Vagina (tissue), 2 donors: Measurements from ENCODE around the gene PTCH2. TPM values are rescaled to one million over a fixed set of nuclear protein-coding genes. Genes with fewer than 3 reads are reported as not detected.
"Not testable (repeated sequence)": the region's sequence is repeated elsewhere in the genome, so short reads cannot be mapped to it uniquely, and the experiment has no call there.

ENCODE experiments used
- DNase-seq, 2 donors: peaks; one replicate each; pipeline ENCODE4 v3.0.0-alpha.2; 2017; ENCODE audit errors: extremely low spot score in 2 of 2
- H3K27ac ChIP-seq: fragments of 200-600 bp; sonication (generic); one replicate; pipeline ENCODE4 v1.5.1; 2019
- H3K27me3 ChIP-seq: fragments of 200-600 bp; sonication (generic); one replicate; pipeline ENCODE4 v1.5.1; 2019
- H3K36me3 ChIP-seq, 2 donors: fragments of 200-600 bp; sonication (generic); one replicate each; pipeline ENCODE4 v1.5.1; 2017 to 2019
- H3K4me1 ChIP-seq: fragments of 200-600 bp; sonication (generic); one replicate; pipeline ENCODE4 v1.5.1; 2019
- H3K4me3 ChIP-seq, 2 donors: fragments of 200-600 bp; sonication (generic); 1 replicate in 1 of 2; 2 replicates in 1 of 2; pipeline ENCODE4 v1.5.1; 2016 to 2019
- H3K9me3 ChIP-seq: fragments of 200-600 bp; sonication (generic); one replicate; pipeline ENCODE4 v1.5.1; 2019
- CTCF ChIP-seq, 3 experiments: fragments of 450-650 bp in 2 of 3; fragments of 200-600 bp in 1 of 3; sonication (generic) in 1 of 3; IDR thresholded peaks; one replicate each; pipeline ENCODE4 v1.5.1; 2017 to 2019; ENCODE audit warnings: antibody characterized with exemption in 3 of 3, mild to moderate bottlenecking in 2 of 3, moderate library complexity in 2 of 3
- POLR2A ChIP-seq, 2 donors: fragments of 450-650 bp; IDR thresholded peaks; one replicate each; pipeline ENCODE4 v1.6.1; 2017; ENCODE audit warnings: antibody characterized with exemption in 2 of 2, mild to moderate bottlenecking in 2 of 2, moderate library complexity in 2 of 2
- POLR2AphosphoS5 ChIP-seq, 2 donors: sonication (generic); formaldehyde crosslinking; IDR thresholded peaks; one replicate each; pipeline ENCODE4 v1.9.0; 2017; ENCODE audit warnings: antibody characterized with exemption in 2 of 2, mild to moderate bottlenecking in 2 of 2, low read depth in 1 of 2; ENCODE audit not compliant: insufficient read depth in 1 of 2
- intact Hi-C: fragments of 100-400 bp; cut with DNase I; formaldehyde crosslinking; loops from one replicate; pipeline ENCODE4 v1.15.1; 2023
- total RNA-seq: library from RNA; depleted of rRNA; stranded (reverse); fragments of >200 nt; gene quantifications from one replicate; pipeline ENCODE4 v1.2.3, GENCODE V29; 2016

PTCH2 gene
- total RNA-seq, 1 donor from 2014 or later: 0.98 TPM

GRCh38 chr1:44819196-44819607 is 23.9 kb downstream of the PTCH2 start:
- intact Hi-C loops: no loop called here
- H3K4me3 ChIP-seq: peak overlapping the region; percentile 54 to 57
- no peak for TF ChIP-seq POLR2AphosphoS5 (IDR thresholded peaks at IDR 0.05; ENCODE audit: insufficient read depth in 1 of 2, low read depth in 1 of 2)
- TF ChIP-seq POLR2A (IDR thresholded peaks at IDR 0.05): no peak
- no peak for TF ChIP-seq CTCF (IDR thresholded peaks at IDR 0.05)
- no peak for DNase-seq
- no peaks in the 10 kb centered on the region for H3K9me3 ChIP-seq
- H3K27me3 ChIP-seq: no peaks in the 10 kb centered on the region
- H3K27ac ChIP-seq: peak overlapping the region; percentile 94
- H3K36me3 ChIP-seq: no peaks in the 10 kb centered on the region
- H3K4me1 ChIP-seq: peaks cover 29% of the 10 kb centered on the region

- peaks cover 41% of the 10 kb centered on the region for H3K4me1 ChIP-seq
- H3K4me3 ChIP-seq: no peak overlapping the region
- H3K27ac ChIP-seq: peak overlapping the region; percentile 94
- H3K9me3 ChIP-seq: no peaks in the 10 kb centered on the region
- no peaks in the 10 kb centered on the region for H3K36me3 ChIP-seq
- intact Hi-C loops: no loop called here
- DNase-seq: no peak
- TF ChIP-seq POLR2AphosphoS5 (IDR thresholded peaks at IDR 0.05; ENCODE audit: insufficient read depth in 1 of 2, low read depth in 1 of 2) (no peak), POLR2A (IDR thresholded peaks at IDR 0.05) (no peak), CTCF (IDR thresholded peaks at IDR 0.05) (no peak)
- no peaks in the 10 kb centered on the region for H3K27me3 ChIP-seq
Observed at GRCh38 chr1:44817771-44818495, 25.1 kb downstream of the PTCH2 start.

GRCh38 chr1:44817307-44817706 is 25.7 kb downstream of the PTCH2 start:
- intact Hi-C loops: no loop called here
- Histone ChIP-seq H3K27ac (peak overlapping the region; percentile 16), H3K9me3 (no peaks in the 10 kb centered on the region), H3K27me3 (no peaks in the 10 kb centered on the region), H3K36me3 (no peaks in the 10 kb centered on the region), H3K4me1 (peaks cover 46% of the 10 kb centered on the region), H3K4me3 (no peak overlapping the region)
- TF ChIP-seq CTCF (IDR thresholded peaks at IDR 0.05): no peak
- TF ChIP-seq POLR2A (IDR thresholded peaks at IDR 0.05): no peak
- TF ChIP-seq POLR2AphosphoS5 (IDR thresholded peaks at IDR 0.05; ENCODE audit: insufficient read depth in 1 of 2, low read depth in 1 of 2): peak in 1 of 2 donors; percentile 23
- DNase-seq: no peak

GRCh38 chr1:44815926-44816325 is 27.1 kb downstream of the PTCH2 start:
- H3K4me3 ChIP-seq, H3K27ac ChIP-seq, H3K27me3 ChIP-seq, intact Hi-C loops, H3K9me3 ChIP-seq, H3K36me3 ChIP-seq, DNase-seq: not testable (repeated sequence)
- peaks cover 55% of the 10 kb centered on the region for H3K4me1 ChIP-seq

- peak in 1 of 2 donors; percentile 85 for DNase-seq
Observed at GRCh38 chr1:44812822-44813543, 30.1 kb downstream of the PTCH2 start.

More at GRCh38 chr1:44812822-44813543, 30.1 kb downstream of the PTCH2 start:
- Histone ChIP-seq H3K4me1 (peaks cover 67% of the 10 kb centered on the region), H3K9me3 (no peaks in the 10 kb centered on the region), H3K27me3 (no peaks in the 10 kb centered on the region), H3K4me3 (peak overlapping the region; percentile 47 to 67), H3K36me3 (no peaks in the 10 kb centered on the region), H3K27ac (peak overlapping the region; percentile 100)
- TF ChIP-seq POLR2A (IDR thresholded peaks at IDR 0.05) (no peak), POLR2AphosphoS5 (IDR thresholded peaks at IDR 0.05; ENCODE audit: insufficient read depth in 1 of 2, low read depth in 1 of 2) (no peak), CTCF (IDR thresholded peaks at IDR 0.05) (no peak)
- intact Hi-C loops: no loop called here
